ENCODE data around the gene MAP3K12.

The MAP3K12 gene

DNA sequence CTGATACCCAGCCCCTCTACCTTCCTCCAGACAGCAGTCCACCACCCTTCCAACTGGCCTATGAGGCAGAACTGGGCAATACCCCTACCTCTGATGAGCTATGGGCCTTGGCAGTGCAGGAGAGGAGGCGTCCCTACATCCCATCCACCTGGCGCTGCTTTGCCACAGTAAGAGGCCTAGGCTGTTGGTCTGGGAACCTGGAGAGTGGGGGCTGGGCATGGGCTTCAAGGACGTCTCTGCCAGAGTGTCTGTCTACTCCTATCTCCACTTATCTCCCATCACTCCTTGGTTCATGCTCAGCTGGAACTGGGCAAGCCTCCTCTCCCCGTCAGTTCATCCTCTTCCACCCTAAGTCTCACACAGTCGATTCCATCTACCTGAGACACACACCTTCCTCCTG lies 69.1 kb downstream of the MAP3K12 start:
- FAIRE-seq, result no peak

Data from TTC549 (cell line).